K562 (cell line): ENCODE results near the gene PA2G4. TPM values are rescaled to one million over a fixed set of nuclear protein-coding genes. Genes with fewer than 3 reads are reported as not detected.
A peak's percentile ranks its signal among the peaks of the same experiment; 100 is the strongest.

Experiments
- CREB5 ChIP-seq: fragments of 250-450 bp; sonication (Bioruptor Pico); IDR thresholded peaks from 2 replicates; pipeline ENCODE4 v1.5.0; 2020; ENCODE audit warnings: mild to moderate bottlenecking
- E4F1 ChIP-seq: fragments of 250-450 bp; sonication (Bioruptor Pico); IDR thresholded peaks from 2 replicates; pipeline ENCODE4 v1.5.0; 2021; ENCODE audit warnings: mild to moderate bottlenecking, borderline replicate concordance
- HLTF ChIP-seq: fragments of 450-650 bp; IDR thresholded peaks from 2 replicates; pipeline ENCODE4 v1.6.1; 2016
- HMGXB4 ChIP-seq: sonication (generic); formaldehyde crosslinking; IDR thresholded peaks from 2 replicates; pipeline ENCODE4 v1.8.1; 2023; ENCODE audit warnings: mild to moderate bottlenecking, missing genetic modification reagents
- NEUROD1 ChIP-seq: fragments of 150-350 bp; IDR thresholded peaks from 2 replicates; pipeline ENCODE4 v1.6.1; 2014; ENCODE audit warnings: borderline replicate concordance, low read length, low read depth; ENCODE audit not compliant: partially characterized antibody
- NR2C1 ChIP-seq, 2 experiments: fragments of 450-650 bp; IDR thresholded peaks; 2 replicates each; pipeline ENCODE4 v1.6.1; 2017; ENCODE audit warnings: mild to moderate bottlenecking in 2 of 2, antibody characterized with exemption in 1 of 2, inconsistent platforms in 1 of 2, missing compliant biosample characterization in 1 of 2, missing genetic modification characterization in 1 of 2
- PHB ChIP-seq: fragments of 250-450 bp; sonication (Bioruptor Pico); IDR thresholded peaks from 2 replicates; pipeline ENCODE4 v1.5.0; 2021
- PRDM10 ChIP-seq: fragments of 450-650 bp; IDR thresholded peaks from 2 replicates; pipeline ENCODE4 v1.6.1; 2018; ENCODE audit not compliant: partially characterized antibody
- ZMIZ1 ChIP-seq, 2 experiments: fragments of 150-350 bp in 1 of 2; IDR thresholded peaks; 2 replicates each; pipeline ENCODE4 v1.6.1; 2012 to 2016; ENCODE audit warnings: low read depth in 2 of 2, low read length in 2 of 2, mild to moderate bottlenecking in 1 of 2, moderate library complexity in 1 of 2
- ZNF384 ChIP-seq: IDR thresholded peaks from 2 replicates; pipeline ENCODE4 v1.6.1; 2012; ENCODE audit warnings: low read depth, low read length, improper control_type of control experiment
- ZNF76 ChIP-seq: fragments of 250-450 bp; sonication (Bioruptor Pico); IDR thresholded peaks from 2 replicates; pipeline ENCODE4 v1.4.0; 2020; ENCODE audit warnings: mild to moderate bottlenecking, moderate library complexity, borderline replicate concordance
- ZNF764 ChIP-seq: fragments of 250-450 bp; sonication (Bioruptor Pico); IDR thresholded peaks from 2 replicates; pipeline ENCODE4 v1.4.0; 2020; ENCODE audit warnings: low read depth, mild to moderate bottlenecking, moderate library complexity
- polyA plus RNA-seq, 8 experiments: library from polyadenylated mRNA; depleted of rRNA in 4 of 8; stranded (reverse) in 5 of 8; unstranded in 3 of 8; fragments of >200 nt; fragmentation: Nextera tagmentation in 2 of 8; fragmentation: Illumina TruSeq in 1 of 8; extraction: Ambion mirVana in 2 of 8; extraction: Trizol in 1 of 8; gene quantifications; 2 replicates each; pipeline versions ENCODE4 v1.2.1 to v1.2.3, GENCODE V29; 2011 to 2014; ENCODE audit warnings: inconsistent platforms in 1 of 8, missing spikeins in 1 of 8
- total RNA-seq, 7 experiments: library from RNA; depleted of rRNA in 6 of 7; stranded (reverse); fragments of >200 nt in 6 of 7; fragmentation: Illumina TruSeq in 2 of 7; extraction: Trizol in 2 of 7; gene quantifications; 2 replicates each; pipeline versions ENCODE4 v1.2.1 to v1.2.3, GENCODE V29; 2011 to 2021; ENCODE audit warnings: low replicate concordance in 1 of 7

PA2G4 gene
- total and polyA plus RNA-seq, 9 of the 15 experiments (the other 6 are each of a cell fraction or from before 2014, with no cell fraction given) = 230 to 925 (median 638) TPM

- TF ChIP-seq HMGXB4 (CRISPR knock-in tag) (peak; percentile 69; the same call in 1 of the 2 replicates), E4F1 (CRISPR knock-in tag) (peak; percentile 70; the same call in 1 of the 2 replicates), ZNF764 (CRISPR knock-in tag) (peak; percentile 69), ZMIZ1 (IDR thresholded peaks at IDR 0.05; ENCODE audit: low read depth in 2 of 2, low read length in 2 of 2) (peak in 1 of 2 experiments; percentile 66; a peak in 1 of 4 replicates), CREB5 (CRISPR knock-in tag) (no peak), ZNF384 (no peak; the same call in 1 of the 2 replicates), NEUROD1 (peak; percentile 29), PHB (CRISPR knock-in tag) (peak; percentile 52; the same call in 1 of the 2 replicates), HLTF (peak; percentile 78), PRDM10 (peak; percentile 84), NR2C1 (IDR thresholded peaks at IDR 0.05) (peak; percentile 96), NR2C1 (tag; IDR thresholded peaks at IDR 0.05) (peak; percentile 97), ZNF76 (no peak)
Observed at GRCh38 chr12:56116267-56117081, 12.1 kb downstream of the PA2G4 start, which contains the start of gene RPL41 (continued).
